Neural cell (in vitro differentiated cells): ENCODE data around the gene ESR1. TPM values are rescaled to one million over a fixed set of nuclear protein-coding genes. Genes with fewer than 3 reads are reported as not detected.

ENCODE experiments used
- H2AFZ ChIP-seq: fragments of 200-600, 300-800 bp; sonication (generic), shearing (Covaris generic); 2 replicates; pipeline ENCODE4 v1.6.0; 2014; ENCODE audit warnings: low read depth, mild to moderate bottlenecking, antibody characterized with exemption, low read length, moderate library complexity
- H3F3A ChIP-seq: fragments of 200-600 bp; shearing (Covaris generic); 2 replicates; pipeline ENCODE4 v1.6.1; 2016; ENCODE audit warnings: mild to moderate bottlenecking, moderate library complexity, mixed read lengths, antibody characterized with exemption, low read length; ENCODE audit not compliant: insufficient read depth, poor library complexity, severe bottlenecking
- H3K27ac ChIP-seq: fragments of 200-600, 300-800 bp; sonication (generic), shearing (Covaris generic); 2 replicates; pipeline ENCODE4 v1.5.1; 2014; ENCODE audit warnings: mild to moderate bottlenecking, low read length, moderate library complexity
- H3K27me3 ChIP-seq: fragments of 300-800, 200-600 bp; sonication (generic), shearing (Covaris generic); 2 replicates; pipeline ENCODE4 v1.6.0; 2014; ENCODE audit warnings: mild to moderate bottlenecking, low read depth, low read length, moderate library complexity; ENCODE audit not compliant: insufficient read depth
- H3K36me3 ChIP-seq: fragments of 300-800, 200-600 bp; sonication (generic), shearing (Covaris generic); 2 replicates; pipeline ENCODE4 v1.5.1; 2014; ENCODE audit warnings: mild to moderate bottlenecking, antibody characterized with exemption, low read length, moderate library complexity; ENCODE audit not compliant: insufficient read depth
- H3K4me2 ChIP-seq: fragments of 300-800, 200-600 bp; sonication (generic), shearing (Covaris generic); 2 replicates; pipeline ENCODE4 v1.6.0; 2014; ENCODE audit warnings: mild to moderate bottlenecking, low read length
- H3K4me3 ChIP-seq: fragments of 300-800, 200-600 bp; sonication (generic), shearing (Covaris generic); 2 replicates; pipeline ENCODE4 v1.5.1; 2014; ENCODE audit warnings: mild to moderate bottlenecking, low read length, moderate library complexity
- H3K79me2 ChIP-seq: fragments of 200-600 bp; shearing (Covaris generic); replicated peaks from 2 replicates; pipeline ENCODE4 v1.6.0; 2014; ENCODE audit warnings: mild to moderate bottlenecking, low read length, moderate library complexity; ENCODE audit not compliant: insufficient read depth
- H3K9ac ChIP-seq: fragments of 300-800, 200-600 bp; sonication (generic), shearing (Covaris generic); 2 replicates; pipeline ENCODE4 v1.6.1; 2016; ENCODE audit warnings: mild to moderate bottlenecking, low read length, mixed read lengths
- H3K9me2 ChIP-seq: fragments of 200-600 bp; shearing (Covaris generic); 2 replicates; pipeline ENCODE4 v1.6.1; 2016; ENCODE audit warnings: mild to moderate bottlenecking, low read length, mixed read lengths; ENCODE audit not compliant: insufficient read depth
- H3K9me3 ChIP-seq: fragments of 200-600, 300-800 bp; sonication (generic), shearing (Covaris generic); 2 replicates; pipeline ENCODE4 v1.6.1; 2016; ENCODE audit warnings: mild to moderate bottlenecking, mixed run types, low read length, moderate library complexity, mixed read lengths
- H4K20me1 ChIP-seq: fragments of 200-600 bp; shearing (Covaris generic); 2 replicates; pipeline ENCODE4 v1.6.1; 2016; ENCODE audit warnings: mild to moderate bottlenecking, mixed run types; ENCODE audit not compliant: insufficient read depth
- CTCF ChIP-seq: fragments of 450-650 bp; IDR thresholded peaks from 2 replicates; pipeline ENCODE4 v1.5.1; 2014; ENCODE audit warnings: antibody characterized with exemption, mild to moderate bottlenecking, moderate library complexity; ENCODE audit not compliant: poor library complexity, severe bottlenecking
- EP300 ChIP-seq: fragments of 450-650 bp; conservative IDR thresholded peaks from 2 replicates; pipeline ENCODE4 v1.6.1; 2014; ENCODE audit warnings: antibody characterized with exemption, mild to moderate bottlenecking, moderate library complexity; ENCODE audit not compliant: poor library complexity, severe bottlenecking
- EZH2 ChIP-seq: fragments of 200-600, 300-800 bp; shearing (Covaris generic), sonication (generic); IDR thresholded peaks from 2 replicates; pipeline ENCODE4 v1.6.1; 2014; ENCODE audit warnings: antibody characterized with exemption, low read length, borderline replicate concordance, mild to moderate bottlenecking; ENCODE audit not compliant: insufficient read depth, poor library complexity, severe bottlenecking
- MXI1 ChIP-seq: fragments of 450-650 bp; conservative IDR thresholded peaks from 2 replicates; pipeline ENCODE4 v1.6.1; 2014; ENCODE audit warnings: antibody characterized with exemption, mild to moderate bottlenecking; ENCODE audit not compliant: poor library complexity, severe bottlenecking
- POLR2AphosphoS5 ChIP-seq: IDR thresholded peaks from 2 replicates; pipeline ENCODE4 v1.6.1; 2012
- RAD21 ChIP-seq: fragments of 450-650 bp; conservative IDR thresholded peaks from 2 replicates; pipeline ENCODE4 v1.6.1; 2014; ENCODE audit warnings: antibody characterized with exemption, mild to moderate bottlenecking, moderate library complexity
- REST ChIP-seq: IDR thresholded peaks from 2 replicates; pipeline ENCODE4 v1.6.1; 2012; ENCODE audit warnings: borderline replicate concordance
- SMC3 ChIP-seq: fragments of 450-650 bp; conservative IDR thresholded peaks from 2 replicates; pipeline ENCODE4 v1.6.1; 2014; ENCODE audit warnings: antibody characterized with exemption, mild to moderate bottlenecking, moderate library complexity; ENCODE audit not compliant: poor library complexity
- TAF1 ChIP-seq: IDR thresholded peaks from 2 replicates; pipeline ENCODE4 v1.6.1; 2012; ENCODE audit warnings: low read depth
- polyA plus RNA-seq: library from polyadenylated mRNA; depleted of rRNA; stranded (reverse); fragments of >200 nt; gene quantifications from 2 replicates; pipeline ENCODE4 v1.2.3, GENCODE V29; 2014

The ESR1 gene
- polyA plus RNA-seq, 1 donor from 2014 or later, result 0.14 TPM

- Histone ChIP-seq H3K9ac (no peak overlapping the region), H4K20me1 (no peaks in the 10 kb centered on the region), H3K4me2 (no peak overlapping the region), H3K4me3 (no peak overlapping the region), H3K36me3 (peaks cover 8% of the 10 kb centered on the region), H3K27me3 (no peaks in the 10 kb centered on the region), H3K79me2 (no peaks in the 10 kb centered on the region), H2AFZ (no peak overlapping the region), H3F3A (no peaks in the 10 kb centered on the region), H3K9me3 (no peaks in the 10 kb centered on the region), H3K27ac (no peak overlapping the region), H3K9me2 (no peaks in the 10 kb centered on the region)
- TF ChIP-seq REST, result no peak
- no peak for TF ChIP-seq CTCF
- no peak for TF ChIP-seq POLR2AphosphoS5
- no peak for TF ChIP-seq EP300
- no peak for TF ChIP-seq EZH2
- TF ChIP-seq MXI1, result no peak
- no peak for TF ChIP-seq TAF1
- TF ChIP-seq SMC3, result no peak
- TF ChIP-seq RAD21, result no peak
Observed at GRCh38 chr6:152121910-152122309, 314.4 kb downstream of the ESR1 start.

GRCh38 chr6:152122434-152122833 lies 315.0 kb downstream of the ESR1 start:
- Histone ChIP-seq H2AFZ (no peak overlapping the region), H3K27me3 (no peaks in the 10 kb centered on the region), H3K4me3 (no peak overlapping the region), H3K9ac (no peak overlapping the region), H3K36me3 (peaks cover 8% of the 10 kb centered on the region), H3K9me2 (no peaks in the 10 kb centered on the region), H3F3A (no peaks in the 10 kb centered on the region), H3K9me3 (no peaks in the 10 kb centered on the region), H3K79me2 (no peaks in the 10 kb centered on the region), H4K20me1 (no peaks in the 10 kb centered on the region), H3K27ac (no peak overlapping the region), H3K4me2 (no peak overlapping the region)
- TF ChIP-seq POLR2AphosphoS5 (no peak), MXI1 (no peak), CTCF (no peak), REST (no peak), EZH2 (no peak), TAF1 (no peak), RAD21 (no peak), EP300 (no peak), SMC3 (no peak)
